H1 (cell line): ENCODE measurements around the gene PPIA. TPM values are rescaled to one million over a fixed set of nuclear protein-coding genes. Genes with fewer than 3 reads are reported as not detected.

ENCODE experiments used
- CTCF ChIA-PET: fragments of 300-600 bp; sonication (Branson Sonifier 250); formaldehyde crosslinking; loops from one replicate; lab custom pipeline; 2021; ENCODE audit not compliant: partially characterized antibody; lab: Charles Lee
- POLR2A ChIA-PET: fragments of 300-600 bp; sonication (Branson Sonifier 250); formaldehyde crosslinking; loops from one replicate; lab custom pipeline; 2021; ENCODE audit warnings: inconsistent platforms; ENCODE audit not compliant: partially characterized antibody; lab: Charles Lee
- DNase-seq, 2 experiments: peaks; one replicate each; pipeline versions ENCODE4 v3.0.0 to v3.0.0-alpha.2; 2010 to 2022; ENCODE audit warnings: low spot score in 2 of 2, low read depth in 1 of 2, mixed read lengths in 1 of 2
- FAIRE-seq: peaks from 2 replicates; lab custom pipeline; 2011; peaks lifted over from hg19 to GRCh38; lab: Jason Lieb, UNC
- H2AFZ ChIP-seq: 2 replicates; pipeline ENCODE4 v1.8.1; 2012; ENCODE audit warnings: low read length, inconsistent platforms
- H2AK5ac ChIP-seq: 2 replicates; pipeline ENCODE4 v1.6.1; 2013; ENCODE audit warnings: low read depth, low read length
- H2BK120ac ChIP-seq: replicated peaks from 2 replicates; pipeline ENCODE3; 2013; ENCODE audit warnings: low read depth, low read length, inconsistent platforms
- H2BK12ac ChIP-seq: 2 replicates; pipeline ENCODE4 v1.6.1; 2013; ENCODE audit warnings: low read depth, low read length
- H2BK15ac ChIP-seq: 2 replicates; pipeline ENCODE4 v1.6.1; 2013; ENCODE audit warnings: low read length
- H2BK20ac ChIP-seq: 2 replicates; pipeline ENCODE4 v1.6.1; 2013; ENCODE audit warnings: low read length
- H2BK5ac ChIP-seq: 2 replicates; pipeline ENCODE4 v1.6.1; 2013; ENCODE audit warnings: low read depth, low read length
- H3K14ac ChIP-seq: 2 replicates; pipeline ENCODE4 v1.6.1; 2013; ENCODE audit warnings: inconsistent platforms; ENCODE audit not compliant: insufficient read length
- H3K18ac ChIP-seq: 2 replicates; pipeline ENCODE4 v1.6.1; 2013; ENCODE audit warnings: low read length; ENCODE audit errors: extremely low read depth
- H3K23ac ChIP-seq: 2 replicates; pipeline ENCODE4 v1.6.1; 2013; ENCODE audit warnings: inconsistent platforms; ENCODE audit not compliant: insufficient read length
- H3K23me2 ChIP-seq: 2 replicates; pipeline ENCODE4 v1.6.1; 2013; ENCODE audit warnings: low read depth, low read length
- H3K27ac ChIP-seq: 2 replicates; pipeline ENCODE4 v1.6.1; 2011; ENCODE audit warnings: low read depth, low read length, inconsistent platforms
- H3K27me3 ChIP-seq, 4 experiments: replicated peaks in 1 of 4; 1 replicate in 1 of 4; 2 replicates in 3 of 4; pipeline versions ENCODE4 v1.6.1 to v1.8.1; 2011 to 2013; ENCODE audit warnings: low read length in 3 of 4, mild to moderate bottlenecking in 3 of 4, inconsistent platforms in 2 of 4, mixed read lengths in 2 of 4, moderate library complexity in 1 of 4; ENCODE audit not compliant: control insufficient read depth in 3 of 4, insufficient read depth in 3 of 4; ENCODE audit errors: extremely low read depth in 1 of 4
- H3K36me3 ChIP-seq, 4 experiments: 2 replicates each; pipeline versions ENCODE4 v1.6.1 to v1.8.1; 2011 to 2013; ENCODE audit warnings: mild to moderate bottlenecking in 4 of 4, low read length in 3 of 4, moderate library complexity in 2 of 4, control low read depth in 1 of 4, inconsistent platforms in 1 of 4; ENCODE audit not compliant: insufficient read depth in 4 of 4, control insufficient read depth in 2 of 4
- H3K4ac ChIP-seq: replicated peaks from 2 replicates; pipeline ENCODE3; 2013; ENCODE audit warnings: low read length, low read depth, mixed read lengths, inconsistent platforms; ENCODE audit not compliant: insufficient read length
- H3K4me1 ChIP-seq, 4 experiments: replicated peaks in 1 of 4; 1 replicate in 1 of 4; 2 replicates in 3 of 4; pipeline versions ENCODE4 v1.6.1 to v1.8.1; 2011 to 2013; ENCODE audit warnings: low read length in 3 of 4, inconsistent platforms in 2 of 4, mixed read lengths in 1 of 4; ENCODE audit not compliant: insufficient read depth in 4 of 4, control insufficient read depth in 3 of 4
- H3K4me2 ChIP-seq, 2 experiments: 2 replicates each; pipeline versions ENCODE4 v1.6.1 to v1.8.1; 2011 to 2013; ENCODE audit warnings: low read depth in 2 of 2, low read length in 2 of 2, control low read depth in 1 of 2, inconsistent platforms in 1 of 2, mild to moderate bottlenecking in 1 of 2; ENCODE audit not compliant: insufficient read depth in 1 of 2
- H3K4me3 ChIP-seq, 4 experiments: fragments of 200-600, 300-600 bp in 1 of 4; sonication (generic), shearing (Covaris generic), sonication (Bioruptor Twin) in 1 of 4; 2 replicates each; pipeline versions ENCODE4 v1.5.1 to v1.8.1; 2011 to 2016; ENCODE audit warnings: low read length in 4 of 4, low read depth in 3 of 4, control low read depth in 2 of 4, inconsistent platforms in 2 of 4, mild to moderate bottlenecking in 2 of 4, mixed read lengths in 1 of 4, moderate library complexity in 1 of 4; ENCODE audit not compliant: insufficient read depth in 2 of 4; ENCODE audit errors: extremely low read depth in 1 of 4
- H3K56ac ChIP-seq: replicated peaks from 2 replicates; pipeline ENCODE3; 2013; ENCODE audit warnings: low read depth, mild to moderate bottlenecking, mixed read lengths, low read length, inconsistent platforms; ENCODE audit not compliant: insufficient read length
- H3K79me1 ChIP-seq: 2 replicates; pipeline ENCODE4 v1.6.1; 2013; ENCODE audit warnings: low read depth, low read length, control low read depth
- H3K79me2 ChIP-seq, 2 experiments: 2 replicates each; pipeline versions ENCODE4 v1.6.1 to v1.8.1; 2012 to 2013; ENCODE audit warnings: low read length in 2 of 2, mild to moderate bottlenecking in 2 of 2, inconsistent platforms in 1 of 2; ENCODE audit not compliant: insufficient read depth in 2 of 2, control insufficient read depth in 1 of 2
- H3K9ac ChIP-seq, 4 experiments: replicated peaks in 1 of 4; 1 replicate in 1 of 4; 2 replicates in 3 of 4; pipeline versions ENCODE4 v1.6.1 to v1.8.1; 2011 to 2013; ENCODE audit warnings: low read depth in 3 of 4, low read length in 3 of 4, control low read depth in 2 of 4, mild to moderate bottlenecking in 2 of 4, moderate library complexity in 2 of 4, inconsistent platforms in 1 of 4; ENCODE audit errors: extremely low read depth in 1 of 4
- H3K9me3 ChIP-seq, 2 experiments: 2 replicates each; pipeline versions ENCODE4 v1.6.1 to v1.8.1; 2012 to 2013; ENCODE audit warnings: mild to moderate bottlenecking in 2 of 2, moderate library complexity in 2 of 2, control low read depth in 1 of 2, inconsistent platforms in 1 of 2, low read depth in 1 of 2, low read length in 1 of 2, mixed read lengths in 1 of 2; ENCODE audit not compliant: insufficient read depth in 2 of 2
- H4K20me1 ChIP-seq, 2 experiments: replicated peaks in 1 of 2; 2 replicates each; pipeline versions ENCODE3 to v1.8.1; 2011 to 2013; ENCODE audit warnings: inconsistent platforms in 2 of 2, low read length in 2 of 2, mild to moderate bottlenecking in 1 of 2; ENCODE audit not compliant: insufficient read depth in 2 of 2, control insufficient read depth in 1 of 2
- H4K5ac ChIP-seq: 2 replicates; pipeline ENCODE4 v1.6.1; 2013; ENCODE audit warnings: low read length, low read depth, mixed read lengths, inconsistent platforms; ENCODE audit not compliant: insufficient read length
- H4K8ac ChIP-seq: 2 replicates; pipeline ENCODE4 v1.8.0; 2013; ENCODE audit warnings: mild to moderate bottlenecking, moderate library complexity, low read length, inconsistent platforms; ENCODE audit not compliant: insufficient read depth; ENCODE audit errors: extremely low read depth
- H4K91ac ChIP-seq: replicated peaks from 2 replicates; pipeline ENCODE3; 2013; ENCODE audit warnings: low read length, mixed read lengths, inconsistent platforms; ENCODE audit not compliant: insufficient read length
- BCL11A ChIP-seq, 2 experiments: IDR thresholded peaks; one replicate each; pipeline ENCODE4 v1.6.1; 2011; ENCODE audit warnings: low read depth in 2 of 2, low read length in 2 of 2, mild to moderate bottlenecking in 2 of 2
- BRCA1 ChIP-seq: IDR thresholded peaks from 2 replicates; pipeline ENCODE4 v1.6.1; 2012; ENCODE audit warnings: low read depth, low read length, improper control_type of control experiment
- CEBPB ChIP-seq: IDR thresholded peaks from 2 replicates; pipeline ENCODE4 v1.6.1; 2012; ENCODE audit warnings: low read depth, low read length
- CREB1 ChIP-seq: IDR thresholded peaks from 2 replicates; pipeline ENCODE4 v1.6.1; 2012; ENCODE audit warnings: inconsistent platforms
- HDAC6 ChIP-seq: IDR thresholded peaks from one replicate; pipeline ENCODE4 v1.7.1; 2012; ENCODE audit warnings: low read depth, mild to moderate bottlenecking, inconsistent platforms, low read length, moderate library complexity
- KDM4A ChIP-seq: IDR thresholded peaks from one replicate; pipeline ENCODE4 v1.7.1; 2012; ENCODE audit warnings: low read depth, mild to moderate bottlenecking, moderate library complexity, low read length, inconsistent platforms; ENCODE audit not compliant: severe bottlenecking
- NRF1 ChIP-seq: IDR thresholded peaks from 2 replicates; pipeline ENCODE4 v1.6.1; 2011; ENCODE audit warnings: mild to moderate bottlenecking, low read depth, low read length, improper control_type of control experiment
- PHF8 ChIP-seq: fragments of 200-600 bp; sonication (generic); conservative IDR thresholded peaks from 2 replicates; pipeline ENCODE4 v1.7.1; 2012; ENCODE audit warnings: low read depth, mild to moderate bottlenecking, inconsistent platforms, low read length, moderate library complexity
- POLR2AphosphoS5 ChIP-seq: IDR thresholded peaks from 2 replicates; pipeline ENCODE4 v1.6.1; 2011; ENCODE audit warnings: low read depth, low read length
- RNF2 ChIP-seq: fragments of 200-900, 300-1000 bp; sonication (generic); IDR thresholded peaks from 2 replicates; pipeline ENCODE4 v1.7.1; 2016; ENCODE audit warnings: borderline replicate concordance, low read depth, mild to moderate bottlenecking, antibody characterized with exemption, low read length; ENCODE audit not compliant: poor library complexity, severe bottlenecking; ENCODE audit errors: missing control alignments
- SP4 ChIP-seq: IDR thresholded peaks from 2 replicates; pipeline ENCODE4 v1.6.1; 2012; ENCODE audit warnings: low read length, inconsistent platforms
- SRF ChIP-seq: IDR thresholded peaks from 2 replicates; pipeline ENCODE4 v1.6.1; 2011; ENCODE audit warnings: mild to moderate bottlenecking, low read depth, low read length, moderate library complexity
- YY1 ChIP-seq: IDR thresholded peaks from 2 replicates; pipeline ENCODE4 v1.6.1; 2011; ENCODE audit warnings: low read depth, mild to moderate bottlenecking, low read length
- WGBS, 2 experiments: shearing (Covaris generic) in 1 of 2; methylation state at CpG; one replicate each; pipeline versions ENCODE4 v1.1.6 to v1.1.7; 2013 to 2015; ENCODE audit warnings: low lambda C conversion rate in 2 of 2, mixed read lengths in 2 of 2, inconsistent platforms in 1 of 2, low coverage in 1 of 2, missing lambda C conversion rate in 1 of 2; ENCODE audit not compliant: insufficient replicate concordance in 2 of 2, insufficient coverage in 1 of 2, insufficient read length in 1 of 2; ENCODE audit errors: extremely low coverage in 1 of 2, missing lambda C conversion rate in 1 of 2; 5-methylcytosine and 5-hydroxymethylcytosine counted together
- polyA plus RNA-seq, 7 experiments: library from polyadenylated mRNA; depleted of rRNA in 3 of 7; stranded (reverse) in 5 of 7; unstranded in 2 of 7; fragments of >200 nt in 5 of 7; fragments of 200-250 nt in 2 of 7; gene quantifications; 1 replicate in 5 of 7; 2 replicates in 1 of 7; 4 replicates in 1 of 7; pipeline versions ENCODE4 v1.2.1 to v1.2.3, GENCODE V29; 2011 to 2013; ENCODE audit warnings: missing spikeins in 2 of 7, mixed read lengths in 2 of 7
- total RNA-seq: library from RNA; stranded (reverse); fragmentation: NEBNext Ultra II Directional; extraction: Animal tissue kit (Norgen Biotek cat#: 25700); gene quantifications from 2 replicates; pipeline ENCODE4 v1.2.1, GENCODE V29; 2021
- TF ChIP-seq, protein P1 (sequence below): IDR thresholded peaks from 2 replicates; pipeline ENCODE4 v1.6.1; 2012; ENCODE audit warnings: inconsistent platforms

PPIA gene
- total and polyA plus RNA-seq, 2 of the 8 experiments (the other 6 are each of a cell fraction or from before 2014, with no cell fraction given) = 2,865 to 5,394 TPM

DNA sequence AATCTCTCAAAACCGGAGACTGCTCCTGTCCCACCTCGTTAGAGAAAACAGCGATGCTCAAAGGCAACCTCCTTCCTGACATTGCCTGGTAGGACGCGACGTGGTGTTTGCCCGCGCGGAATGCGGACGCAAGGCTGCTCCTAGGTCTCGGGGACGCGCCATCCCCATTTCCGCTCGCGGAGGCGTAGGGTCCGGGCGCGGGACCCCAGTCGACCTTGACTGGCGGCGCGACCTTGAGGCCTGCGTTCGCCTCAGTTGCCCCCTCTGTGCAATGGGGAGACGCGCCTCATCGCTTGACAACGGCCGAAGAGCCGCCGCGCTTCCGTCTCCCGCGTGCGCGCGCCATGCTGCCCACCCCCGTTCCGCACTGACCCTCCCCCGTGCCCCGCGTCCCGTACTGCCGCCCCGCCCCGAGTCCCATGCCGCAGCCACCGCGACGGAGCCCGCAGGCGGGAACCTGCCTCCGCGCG is 412 bp upstream of the PPIA start:
- Histone ChIP-seq H4K20me1 (peaks cover 20 to 21% of the 10 kb centered on the region in 2 experiments), H3K9ac (peak overlapping the region; percentile 65 to 100 (median 87)), H2BK12ac (no peak overlapping the region), H3K4ac (no peak overlapping the region), H3K4me2 (peak overlapping the region; percentile 50 to 66), H2BK15ac (peak overlapping the region; percentile 61; the same call in 1 of the 2 replicates), H2BK5ac (peak overlapping the region; percentile 91), H4K91ac (peak overlapping the region; percentile 99), H3K4me3 (peak overlapping the region; percentile 57 to 98 (median 90)), H3K27me3 (no peaks in the 10 kb centered on the region), H3K56ac (peak overlapping the region; percentile 88), H3K23ac (no peak overlapping the region), H3K27ac (peak overlapping the region; percentile 86), H2AK5ac (no peak overlapping the region), H2BK20ac (no peak overlapping the region), H3K23me2 (peaks cover 5% of the 10 kb centered on the region), H3K18ac (peak overlapping the region; percentile 76), H2AFZ (peak overlapping the region; percentile 60; the same call in 1 of the 2 replicates), H3K4me1 (peaks cover 0 to 5% (median 0%) of the 10 kb centered on the region in 4 experiments; a peak in 3 of 7 replicates), H3K9me3 (no peaks in the 10 kb centered on the region), H3K79me1 (no peaks in the 10 kb centered on the region), H4K5ac (peak overlapping the region; percentile 42), H3K79me2 (peaks cover 19 to 37% of the 10 kb centered on the region in 2 experiments), H3K14ac (no peak overlapping the region), H3K36me3 (peaks cover 17 to 37% (median 29%) of the 10 kb centered on the region in 4 experiments), H4K8ac (peak overlapping the region; percentile 98), H2BK120ac (peak overlapping the region; percentile 54)
- DNase-seq = peak in 1 of 2 experiments; percentile 23
- ChIA-PET POLR2A (interaction anchor here (0.7 to 4.0 kb wide), 8 partner anchors 9 to 190 kb away, joined by 3 to 31 read pairs (median 6); partner anchors contain the start of gene OGDH), CTCF (no interaction called here)
- WGBS, 2 experiments = 1% methylated on average over 31 of the region's 59 CpGs; no CpG with 5 or more reads in 1 of the 2 experiments
- FAIRE-seq = no peak
- TF ChIP-seq CREB1 (peak; percentile 53; the same call in 1 of the 2 replicates), SRF (no peak), SP4 (0 out of 2 replicates have a peak, but pooled peaks have one; percentile 1), CEBPB (no peak), HDAC6 (no peak), YY1 (no peak), PHF8 (peak; percentile 82; the same call in 1 of the 2 replicates), POLR2AphosphoS5 (peak; percentile 88; the same call in 1 of the 2 replicates), RNF2 (no peak), BRCA1 (no peak), KDM4A (peak; percentile 65), NRF1 (no peak), BCL11A (IDR thresholded peaks at IDR 0.05; ENCODE audit: low read depth in 2 of 2, low read length in 2 of 2) (no peak)
- TF ChIP-seq, protein P1, sequence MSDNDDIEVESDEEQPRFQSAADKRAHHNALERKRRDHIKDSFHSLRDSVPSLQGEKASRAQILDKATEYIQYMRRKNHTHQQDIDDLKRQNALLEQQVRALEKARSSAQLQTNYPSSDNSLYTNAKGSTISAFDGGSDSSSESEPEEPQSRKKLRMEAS = peak; percentile 86
